Daoy (cell line): Measurements from ENCODE around the gene MEDAG. TPM values are rescaled to one million over a fixed set of nuclear protein-coding genes. Genes with fewer than 3 reads are reported as not detected.
A peak's percentile ranks its signal among the peaks of the same experiment; 100 is the strongest.

Experiments used
- DNase-seq: peaks from one replicate; pipeline ENCODE4 v3.0.0-alpha.2; 2015; ENCODE audit warnings: low read depth
- total RNA-seq: library from RNA; depleted of rRNA; stranded (reverse); fragments of >200 nt; shearing (Covaris generic); gene quantifications from 2 replicates; pipeline ENCODE4 v1.2.3, GENCODE V29; 2014; rRNA removed

Gene MEDAG
- total RNA-seq, 1 experiment from 2014 or later = 0.86 TPM

GRCh38 chr13:30957258-30957943, 51.3 kb downstream of the MEDAG start:
- no peak for DNase-seq

GRCh38 chr13:30959678-30960077, 53.6 kb downstream of the MEDAG start:
- no peak for DNase-seq

GRCh38 chr13:30963791-30964190, 57.7 kb downstream of the MEDAG start:
- peak; percentile 13 for DNase-seq

DNA sequence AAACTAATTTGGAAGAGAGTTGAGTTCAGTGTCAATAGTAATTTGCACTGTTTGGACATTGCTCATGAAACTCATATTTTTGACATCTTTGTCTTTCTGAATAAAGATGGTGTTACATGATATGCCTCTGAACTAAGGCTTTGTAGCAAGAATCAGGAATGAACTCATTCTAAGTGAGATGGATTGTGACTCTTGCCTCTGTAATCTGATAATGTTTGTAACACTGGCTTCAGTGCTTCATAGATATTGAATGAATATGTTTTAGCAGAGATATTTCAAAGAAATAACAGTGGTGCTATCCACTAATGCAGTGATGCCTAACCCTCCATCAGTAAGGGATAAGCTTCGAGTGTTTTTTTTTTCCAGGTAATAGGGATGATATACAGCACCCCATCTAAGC, 59.3 kb downstream of the MEDAG start:
- DNase-seq = no peak

GRCh38 chr13:30966101-30966500, 60.0 kb downstream of the MEDAG start:
- no peak for DNase-seq

DNA sequence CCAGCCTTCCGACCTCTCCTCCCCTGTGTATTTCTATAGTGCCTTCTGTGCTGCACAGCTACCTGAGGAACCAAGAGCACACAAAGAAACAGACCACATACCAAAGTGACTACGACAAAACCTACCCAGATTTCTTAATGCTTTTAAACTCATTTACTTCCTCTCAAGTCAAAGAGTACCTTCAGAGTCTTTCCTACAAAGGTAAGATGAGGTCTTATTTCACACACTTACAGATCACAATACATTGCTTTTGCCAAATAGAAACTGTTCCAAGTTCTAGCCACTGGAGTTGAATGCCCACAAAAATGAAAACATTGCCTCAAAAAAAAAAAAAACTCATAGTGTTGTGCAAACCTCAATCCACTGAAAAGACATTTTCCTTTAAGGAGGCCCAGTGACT, 62.8 kb downstream of the MEDAG start:
- no peak for DNase-seq

- DNase-seq = peak; percentile 6
These were observed 65.5 kb downstream of the MEDAG start for GRCh38 chr13:30971575-30971974.

- DNase-seq = no peak
These were observed 66.9 kb downstream of the MEDAG start for GRCh38 chr13:30972888-30973377.

DNA sequence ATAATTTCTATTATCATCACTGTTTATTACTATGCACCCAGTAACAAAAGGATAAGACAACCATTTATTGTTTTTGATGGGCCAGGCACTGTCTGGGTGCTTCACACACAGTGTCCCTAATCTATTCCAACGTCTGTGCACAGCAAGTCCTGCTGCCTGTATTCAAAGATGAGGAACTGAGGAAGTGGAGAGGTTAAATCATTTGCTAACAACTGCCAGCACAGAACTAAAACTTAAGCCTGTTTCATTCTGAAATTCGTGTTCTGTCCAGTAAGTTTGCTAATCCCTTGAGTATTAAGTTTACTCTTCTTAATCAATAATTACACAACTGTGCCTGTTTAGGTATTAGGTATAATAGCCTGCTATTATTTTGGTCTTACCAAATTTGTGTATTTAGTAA, 68.3 kb downstream of the MEDAG start:
- DNase-seq = no peak

Other genes with a start within 250 kb of the MEDAG start
- 2.3 and 6.2 TPM in 2 replicates for gene ALOX5AP, start 170.7 kb upstream of the MEDAG start, total RNA-seq
- not detected in 2 replicates for gene TEX26, start 26.4 kb downstream of the MEDAG start, total RNA-seq